Peyer's patch (tissue), 4 donors: ENCODE data around the gene AGR3.

Experiments used
- CTCF ChIP-seq, 6 experiments: fragments of 450-650 bp in 4 of 6; fragments of 200-600 bp in 2 of 6; sonication (generic) in 1 of 6; IDR thresholded peaks; one replicate each; pipeline ENCODE4 v1.5.1; 2017 to 2019; ENCODE audit warnings: antibody characterized with exemption in 6 of 6, mild to moderate bottlenecking in 3 of 6, moderate library complexity in 1 of 6
- POLR2A ChIP-seq, 2 donors: fragments of 450-650 bp; IDR thresholded peaks; one replicate each; pipeline ENCODE4 v1.5.1; 2017; ENCODE audit warnings: antibody characterized with exemption in 2 of 2, mild to moderate bottlenecking in 2 of 2, moderate library complexity in 2 of 2

GRCh38 chr7:16839646-16840045, 42.1 kb downstream of the AGR3 start:
- no peak for TF ChIP-seq POLR2A (IDR thresholded peaks at IDR 0.05)
- no peak for TF ChIP-seq CTCF (IDR thresholded peaks at IDR 0.05)
